ENCODE results near the gene MRPS10.
"Not testable (repeated sequence)": the region's sequence is repeated elsewhere in the genome, so short reads cannot be mapped to it uniquely, and the experiment has no call there.

MRPS10 gene

DNA sequence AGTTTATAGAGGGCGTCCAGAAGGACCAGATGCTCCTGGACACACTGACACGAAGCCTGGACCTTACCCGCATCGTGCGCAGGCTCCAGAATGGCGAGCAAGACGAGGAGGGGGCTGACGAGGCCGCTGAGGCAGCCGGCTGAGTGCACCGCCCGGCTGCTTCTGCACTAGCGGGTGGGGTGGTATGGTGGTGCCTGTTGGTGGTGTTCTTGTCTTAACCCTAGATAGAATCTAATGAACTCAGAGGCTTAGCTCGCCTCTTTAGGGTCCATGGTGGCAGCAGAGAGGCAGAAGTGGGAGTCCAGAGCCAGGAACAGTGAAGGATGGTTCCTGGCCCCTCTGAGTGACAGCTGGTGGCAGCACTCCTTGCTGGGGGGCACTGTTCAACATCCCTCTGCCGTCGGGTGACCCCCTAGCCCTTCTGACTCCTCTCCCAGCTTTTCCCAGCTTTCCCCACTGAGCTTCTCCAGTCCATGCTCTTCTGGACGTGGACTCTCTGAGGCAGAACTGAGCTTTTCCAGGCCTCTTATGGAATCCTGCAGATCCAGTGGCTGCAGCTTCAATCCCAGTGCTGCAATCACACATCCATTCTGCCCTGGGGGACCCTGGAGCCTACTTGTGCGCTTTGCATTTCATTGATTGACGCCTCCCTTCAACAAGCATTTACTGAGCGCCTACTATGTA, 38.3 kb downstream of the MRPS10 start:
- DNase-seq = no peak

DNA sequence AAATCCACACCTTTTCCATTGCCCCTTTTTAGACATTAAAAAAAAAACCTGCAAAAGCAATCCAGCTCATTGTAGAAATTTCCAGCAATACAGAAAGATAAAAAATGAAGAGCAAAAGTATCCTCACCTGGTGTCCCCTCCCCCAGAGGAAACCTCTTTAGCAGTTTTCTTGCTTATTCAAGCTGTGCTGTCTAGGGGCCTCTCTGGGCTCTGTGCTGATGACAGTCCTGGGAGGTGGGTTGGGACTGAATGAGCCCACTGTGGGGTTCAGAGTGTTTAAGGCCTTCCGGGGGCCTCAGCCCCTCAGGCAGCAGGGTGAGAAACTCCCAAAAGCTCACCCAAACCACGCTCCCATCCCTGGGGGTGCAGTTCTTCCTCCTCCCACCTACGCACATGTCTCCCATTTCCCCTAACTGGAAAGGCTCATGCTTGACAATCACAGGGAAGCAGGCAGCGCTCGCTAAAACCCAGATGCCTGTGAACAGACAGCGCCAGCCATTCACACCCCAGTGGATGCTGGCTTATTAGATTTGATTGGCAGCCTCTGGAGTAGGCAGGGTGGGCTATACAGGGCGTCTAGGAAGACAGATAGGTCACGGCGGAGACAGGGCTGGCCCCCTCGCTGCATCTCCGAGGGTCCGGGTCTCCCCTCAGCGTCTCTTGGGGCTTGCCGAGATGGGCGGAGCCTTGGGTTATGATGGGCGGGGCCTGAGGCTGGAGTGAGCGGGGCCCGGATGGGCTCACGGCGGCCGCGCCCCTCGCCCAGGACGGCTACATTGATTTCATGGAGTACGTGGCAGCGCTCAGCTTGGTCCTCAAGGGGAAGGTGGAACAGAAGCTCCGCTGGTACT, 39.9 kb downstream of the MRPS10 start:
- peak in 8 of 56 donors; percentile 3 to 41 (median 20) for DNase-seq

DNA sequence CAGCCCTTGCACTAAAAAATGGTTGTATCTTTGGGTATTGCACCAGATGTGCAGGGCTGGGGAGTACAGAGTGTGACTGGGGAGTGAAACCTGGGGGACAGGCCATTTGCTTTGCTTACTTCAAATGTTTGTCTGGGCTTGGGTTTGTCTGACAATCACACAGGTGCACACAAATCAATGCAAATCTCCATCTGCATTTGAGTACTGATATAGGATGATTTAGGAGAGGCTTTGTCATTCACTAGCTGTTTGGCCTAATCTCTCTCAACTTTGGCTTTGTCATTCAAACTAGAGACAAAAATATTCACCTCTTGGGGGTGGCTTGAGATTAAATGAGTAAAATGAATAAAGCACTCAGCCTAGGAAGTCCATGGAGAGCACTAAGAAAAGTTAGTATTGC, 40.7 kb downstream of the MRPS10 start:
- no peak for DNase-seq

DNA sequence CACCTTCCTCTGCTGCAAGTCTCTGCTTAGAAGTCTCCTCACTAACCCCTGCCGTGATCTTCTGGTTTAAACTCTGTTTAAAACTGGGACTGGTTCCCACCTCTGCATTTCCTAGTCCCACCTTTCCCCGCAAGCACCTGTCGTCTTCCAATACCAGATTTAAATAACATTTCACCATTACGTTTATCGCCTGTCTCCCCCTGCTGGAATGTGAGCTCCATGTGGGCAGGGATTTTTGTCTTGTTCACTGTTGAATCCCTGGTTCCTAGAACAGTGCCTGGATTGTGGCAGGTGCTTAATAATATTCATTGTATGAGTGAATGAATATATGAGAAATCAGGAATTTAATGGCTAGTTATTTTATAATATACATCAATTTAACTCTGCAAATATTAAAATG, 41.8 kb downstream of the MRPS10 start:
- DNase-seq = no peak

DNA sequence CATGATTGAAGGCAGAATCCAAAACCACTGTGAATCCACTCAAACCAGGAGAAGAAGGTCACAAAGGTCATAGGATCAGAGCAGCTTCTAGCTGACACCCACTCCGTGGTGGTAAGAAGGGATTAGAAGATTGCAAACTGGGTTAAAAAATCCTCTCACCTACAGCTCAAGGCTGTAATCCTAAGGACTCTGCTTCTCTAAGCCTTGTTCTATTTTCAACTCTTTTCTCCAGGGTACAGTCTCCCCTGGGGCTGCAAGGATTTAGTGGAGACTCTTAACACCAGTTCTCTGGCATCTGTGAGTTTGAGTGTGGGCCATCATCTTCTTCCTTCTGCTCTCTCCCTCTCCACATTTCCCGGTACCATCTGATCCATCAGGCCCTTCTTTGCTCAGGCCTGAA, 44.6 kb downstream of the MRPS10 start, which contains the start of gene GUCA1A:
Gene GUCA1A (plus strand): TSS at position 264 of the 400 bp plus-strand sequence. CDS start 250 bp downstream, outside the sequence.
- DNase-seq = no peak

DNA sequence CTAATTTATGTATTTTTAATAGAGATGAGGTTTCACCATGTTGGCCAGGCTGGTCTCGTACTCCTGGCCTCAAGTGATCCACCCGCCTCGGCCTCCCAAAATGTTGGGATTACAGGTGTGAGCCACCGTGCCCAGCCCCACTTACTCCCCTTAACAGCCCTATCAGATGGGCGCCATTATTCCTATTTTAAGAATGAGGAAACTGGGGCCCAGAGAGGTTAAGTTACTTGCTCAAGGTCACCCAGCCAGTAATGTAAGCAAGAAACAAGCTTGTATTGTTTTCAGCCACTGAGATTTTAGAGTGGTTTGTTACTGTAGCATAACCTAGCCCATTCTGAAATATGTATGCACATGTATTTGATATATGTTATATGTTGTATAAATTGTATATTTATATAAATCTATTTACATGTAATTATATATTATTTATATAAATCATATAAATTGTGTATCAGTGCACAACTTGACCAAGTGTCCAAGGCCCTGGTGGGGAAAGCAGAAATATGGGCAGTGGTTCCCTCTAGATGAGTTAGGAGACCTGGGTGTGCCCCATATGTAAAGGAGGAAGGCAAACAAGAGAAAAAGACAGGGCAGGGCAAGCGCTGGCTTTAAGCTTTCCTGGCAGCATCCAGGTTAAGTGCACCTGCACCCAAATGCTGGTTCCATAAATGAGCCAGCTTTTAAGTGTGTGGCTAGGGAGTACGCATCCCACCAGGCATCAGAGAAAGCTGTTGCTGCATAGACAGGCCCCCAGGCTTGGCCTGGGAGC, 45.7 kb downstream of the MRPS10 start:
- no peak for DNase-seq

DNA sequence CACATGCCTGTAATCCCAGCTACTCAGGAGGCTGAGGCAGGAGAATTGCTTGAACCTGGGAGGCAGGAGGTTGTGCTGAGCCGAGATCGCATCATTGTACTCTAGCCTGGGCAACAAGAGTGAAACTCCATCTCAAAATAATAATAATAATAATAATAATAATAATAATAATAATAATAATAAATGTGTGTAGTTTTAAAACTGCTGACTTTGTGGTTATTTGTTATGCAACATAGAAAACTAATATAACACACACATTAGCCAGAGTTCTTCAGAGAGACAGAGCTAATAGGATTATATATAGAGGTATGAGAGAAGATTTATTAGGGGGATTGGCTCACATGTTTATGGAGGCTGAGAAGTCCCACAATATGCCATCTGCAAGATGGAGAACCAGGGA, 47.9 kb downstream of the MRPS10 start:
- DNase-seq = not testable (repeated sequence)

DNA sequence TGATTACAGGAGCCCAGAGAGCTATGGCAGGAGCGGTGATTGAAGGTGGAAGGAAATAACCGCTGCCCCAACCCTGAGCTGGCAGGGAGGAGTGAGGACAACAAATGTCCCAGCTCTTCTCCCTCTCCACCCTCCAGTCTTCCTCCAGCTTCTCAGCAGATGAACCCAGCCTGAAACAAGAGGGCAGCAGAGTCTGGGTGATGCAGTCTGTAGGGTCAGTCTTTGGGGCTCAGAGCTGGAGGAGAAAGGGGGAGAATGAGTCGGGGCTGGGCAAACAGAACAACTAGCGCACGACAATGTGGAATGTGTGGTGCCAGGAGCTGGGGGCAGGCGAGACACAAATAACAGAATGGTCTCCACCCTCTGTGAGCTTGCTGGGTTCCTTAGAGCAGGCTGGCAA, 49.0 kb downstream of the MRPS10 start:
- no peak for DNase-seq

DNA sequence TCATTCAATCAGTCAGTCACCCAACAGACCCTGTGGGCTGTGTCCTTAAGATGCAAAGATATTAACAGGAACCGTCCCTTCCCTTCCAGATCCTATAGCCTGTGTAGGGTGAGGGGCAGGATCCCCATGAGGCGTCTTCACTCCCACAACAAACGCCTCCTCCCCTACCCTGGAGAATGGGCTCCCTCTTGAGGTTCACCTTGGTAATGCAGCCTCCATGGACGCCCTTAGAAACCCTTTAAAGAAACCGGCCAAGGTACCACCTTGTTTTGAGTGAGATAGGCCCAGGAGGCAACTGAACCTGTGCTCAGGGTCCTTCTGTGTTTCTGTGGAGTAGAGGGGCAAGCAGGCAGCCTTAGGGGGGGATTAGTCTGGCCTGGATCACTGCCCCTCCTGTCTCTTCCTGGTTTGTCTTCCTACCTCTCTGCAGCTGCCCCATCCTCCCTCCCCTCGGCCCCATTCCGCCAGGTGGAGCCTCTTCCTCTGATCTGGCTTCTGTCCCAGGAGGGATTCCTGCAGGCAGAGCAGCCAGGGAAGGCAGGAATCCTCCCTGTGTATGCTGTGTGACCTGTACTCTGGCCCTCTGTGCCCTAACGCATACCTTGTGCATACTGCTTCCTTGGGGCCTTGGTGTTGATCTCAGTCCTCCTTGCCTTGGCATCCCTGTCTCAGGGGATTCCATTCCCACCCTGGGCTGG, 51.1 kb downstream of the MRPS10 start:
- peak in 33 of 56 donors; percentile 3 to 58 (median 10) for DNase-seq

DNA sequence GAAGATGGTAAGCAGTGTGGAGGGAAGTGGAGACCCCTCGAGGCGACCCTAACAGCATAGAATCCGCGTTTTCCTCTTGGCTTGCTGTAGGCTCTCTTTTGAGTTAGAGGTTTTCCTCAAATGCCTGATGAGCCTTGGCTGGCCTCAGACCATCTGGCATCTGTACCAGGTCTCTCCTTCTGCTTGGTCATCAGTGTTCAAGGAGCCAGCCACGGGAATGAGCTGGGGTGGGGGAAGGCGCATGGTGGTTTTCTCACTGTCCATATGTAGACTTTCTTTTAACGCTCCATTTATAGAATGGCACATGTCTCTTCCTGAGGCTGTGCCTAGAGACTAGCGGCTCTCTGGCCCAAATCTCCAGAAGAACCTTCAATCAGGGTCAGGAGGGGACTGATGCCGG, 52.6 kb downstream of the MRPS10 start:
- no peak for DNase-seq

DNA sequence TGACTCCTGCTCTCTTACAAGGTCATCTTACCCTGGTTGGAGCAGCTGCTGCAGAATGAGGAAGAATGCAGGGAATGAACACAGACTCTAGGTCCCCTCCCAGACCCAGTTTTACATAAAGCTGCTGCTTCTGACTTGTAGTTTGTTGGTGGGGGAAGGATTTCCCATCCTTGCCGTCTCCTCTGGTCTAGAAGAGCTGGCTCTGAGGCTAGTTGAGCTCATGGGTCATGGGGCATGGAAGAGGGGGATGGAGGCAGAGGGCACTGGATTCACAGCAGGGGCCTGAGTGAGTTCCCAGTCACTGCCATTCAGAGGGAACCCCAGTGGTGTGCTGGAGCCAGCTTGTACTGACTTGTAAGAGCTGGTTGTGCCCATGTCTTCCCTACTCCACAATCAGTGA, 53.7 kb downstream of the MRPS10 start:
- no peak for DNase-seq

DNA sequence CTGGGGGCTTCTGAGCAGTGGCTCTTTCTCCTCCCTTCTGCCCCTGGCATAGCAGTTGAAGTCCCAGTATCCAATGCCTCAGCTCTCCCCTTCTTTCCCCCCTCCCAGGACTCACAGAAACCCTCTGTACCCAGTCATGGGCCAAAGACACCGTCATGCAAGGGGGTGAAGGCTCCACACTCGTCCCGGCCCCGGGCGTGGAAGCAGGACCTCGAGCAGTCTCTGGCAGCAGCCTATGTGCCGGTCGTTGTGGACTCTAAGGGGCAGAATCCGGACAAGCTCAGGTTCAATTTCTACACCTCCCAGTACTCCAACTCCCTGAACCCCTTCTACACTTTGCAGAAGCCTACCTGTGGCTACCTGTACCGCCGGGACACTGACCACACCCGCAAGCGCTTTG, 54.8 kb downstream of the MRPS10 start:
- no peak for DNase-seq

DNA sequence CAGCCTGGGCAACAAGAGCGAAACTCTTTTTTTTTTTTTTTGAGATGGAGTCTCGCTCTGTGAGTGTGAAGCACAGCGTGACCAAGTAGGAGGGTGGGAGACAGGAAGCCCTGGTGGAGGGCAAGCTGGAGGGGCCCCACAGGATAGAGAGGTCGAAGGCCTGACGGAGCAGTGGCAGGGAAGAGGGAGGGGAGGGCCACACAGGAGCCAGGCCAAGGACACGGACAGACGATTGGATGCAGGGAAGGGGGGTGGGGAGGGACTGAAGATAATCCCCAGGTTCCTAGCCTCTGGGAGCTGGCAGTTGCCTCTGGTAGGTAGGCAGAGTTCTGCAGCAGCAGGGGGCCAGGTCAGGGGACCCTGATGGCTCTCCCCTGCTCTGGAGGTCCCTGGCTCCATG, 55.3 kb downstream of the MRPS10 start:
- DNase-seq = no peak

DNA sequence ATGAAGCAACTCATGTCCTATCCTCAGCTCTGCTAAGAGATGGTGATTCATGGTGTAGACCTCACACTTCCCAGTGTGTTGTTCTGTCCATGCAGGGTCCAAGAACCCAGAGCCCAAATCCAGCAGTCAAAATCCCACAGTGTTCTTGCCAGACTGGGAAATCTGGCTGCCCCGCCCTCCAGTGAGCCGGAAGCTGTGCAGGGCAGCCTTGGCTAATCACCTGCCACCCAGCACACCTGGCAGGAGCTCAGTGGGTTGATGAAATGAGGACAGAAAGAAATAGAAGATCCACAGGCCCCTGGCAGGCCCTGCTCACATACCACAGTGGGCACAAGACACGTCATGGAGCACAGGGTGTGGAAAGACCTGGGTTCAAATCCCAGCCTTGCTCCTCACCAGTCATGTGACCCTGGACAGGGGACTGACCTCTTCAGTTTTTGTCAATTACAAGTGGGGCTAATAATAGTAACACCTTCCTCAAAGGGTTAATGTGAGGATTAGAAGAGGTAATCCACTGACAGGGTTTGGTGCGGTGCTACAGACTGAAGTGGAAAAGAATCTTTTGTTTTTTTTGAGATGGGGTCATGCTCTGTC, 58.1 kb downstream of the MRPS10 start:
- DNase-seq = no peak

DNA sequence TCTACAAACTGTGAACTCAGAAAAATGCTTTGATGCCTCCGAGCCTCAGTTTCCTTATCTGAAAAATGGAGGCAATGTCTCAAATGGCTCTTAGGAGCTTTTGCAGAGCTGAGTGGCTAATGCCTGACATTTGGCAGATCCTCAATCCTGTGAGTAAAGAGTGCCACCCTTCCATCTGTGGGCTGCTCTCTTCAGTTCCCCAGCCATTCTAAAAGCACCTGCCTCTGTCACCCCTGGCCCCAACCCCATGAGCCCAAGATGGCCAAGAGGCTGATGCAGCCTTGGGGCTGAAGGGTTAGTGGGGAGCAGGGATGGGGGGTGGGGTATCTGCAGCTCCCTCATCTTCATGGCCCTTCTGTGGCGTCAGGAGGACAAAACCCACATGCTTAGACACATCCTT, 59.0 kb downstream of the MRPS10 start:
- DNase-seq = no peak

DNA sequence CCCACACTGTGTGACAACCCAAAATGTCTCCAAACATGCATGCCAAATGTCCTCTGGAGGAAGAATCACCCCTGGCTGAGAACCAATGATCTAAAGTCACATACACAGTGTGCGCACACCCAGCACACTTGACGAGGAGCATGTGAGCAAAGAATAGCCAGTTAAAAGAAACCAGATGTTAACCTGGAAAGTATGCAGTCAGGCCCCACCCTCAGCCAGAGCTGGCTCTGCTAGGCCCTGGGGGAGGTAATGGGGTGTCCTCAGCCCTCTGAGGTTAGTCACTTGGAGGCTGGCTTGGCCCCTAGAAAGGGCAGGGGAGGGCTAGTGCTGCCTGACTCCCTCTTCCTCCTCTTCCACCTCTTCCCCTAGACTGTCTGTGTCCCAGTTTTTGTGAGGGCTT, 59.6 kb downstream of the MRPS10 start:
- no peak for DNase-seq
